ENCODE measurements around the gene INPP5K.

INPP5K gene

GRCh38 chr17:1497831-1498230 is 18.6 kb downstream of the INPP5K start:
- H3K4me3 ChIP-seq (ENCODE audit: low read depth, low read length) = no peak overlapping the region
- DNase-seq (ENCODE audit: low read depth, low spot score) = no peak
- in situ Hi-C loops (cut with HindIII; ENCODE audit: low sequenced_read_pairs) = no loop called here
- TF ChIP-seq CTCF (IDR thresholded peaks at IDR 0.05; ENCODE audit: low read depth, low read length) = no peak

GRCh38 chr17:1496869-1497268 is 19.5 kb downstream of the INPP5K start:
- DNase-seq (ENCODE audit: low read depth, low spot score) = no peak
- no peak for TF ChIP-seq CTCF (IDR thresholded peaks at IDR 0.05; ENCODE audit: low read depth, low read length)
- no peak overlapping the region for H3K4me3 ChIP-seq (ENCODE audit: low read depth, low read length)
- in situ Hi-C loops (cut with HindIII; ENCODE audit: low sequenced_read_pairs) = no loop called here

- TF ChIP-seq CTCF (IDR thresholded peaks at IDR 0.05; ENCODE audit: low read depth, low read length) = no peak
- H3K4me3 ChIP-seq (ENCODE audit: low read depth, low read length) = no peak overlapping the region
- in situ Hi-C loops (cut with HindIII; ENCODE audit: low sequenced_read_pairs) = no loop called here
- DNase-seq (ENCODE audit: low read depth, low spot score) = no peak
Measured at GRCh38 chr17:1495265-1495989, 21.0 kb downstream of the INPP5K start.

GRCh38 chr17:1494736-1495253 is 21.6 kb downstream of the INPP5K start:
- no peak overlapping the region for H3K4me3 ChIP-seq (ENCODE audit: low read depth, low read length)
- in situ Hi-C loops (cut with HindIII; ENCODE audit: low sequenced_read_pairs) = no loop called here
- no peak for DNase-seq (ENCODE audit: low read depth, low spot score)
- no peak for TF ChIP-seq CTCF (IDR thresholded peaks at IDR 0.05; ENCODE audit: low read depth, low read length)

GRCh38 chr17:1494203-1494602 is 22.2 kb downstream of the INPP5K start:
- no peak overlapping the region for H3K4me3 ChIP-seq (ENCODE audit: low read depth, low read length)
- DNase-seq (ENCODE audit: low read depth, low spot score) = no peak
- in situ Hi-C loops (cut with HindIII; ENCODE audit: low sequenced_read_pairs) = no loop called here
- no peak for TF ChIP-seq CTCF (IDR thresholded peaks at IDR 0.05; ENCODE audit: low read depth, low read length)

GRCh38 chr17:1493291-1493980 is 23.0 kb downstream of the INPP5K start:
- no peak for TF ChIP-seq CTCF (IDR thresholded peaks at IDR 0.05; ENCODE audit: low read depth, low read length)
- in situ Hi-C loops (cut with HindIII; ENCODE audit: low sequenced_read_pairs) = no loop called here
- no peak overlapping the region for H3K4me3 ChIP-seq (ENCODE audit: low read depth, low read length)
- no peak for DNase-seq (ENCODE audit: low read depth, low spot score)

All from astrocyte of the spinal cord (primary cell).